RPMI7951 (cell line): ENCODE results near the gene ETHE1. TPM values are rescaled to one million over a fixed set of nuclear protein-coding genes. Genes with fewer than 3 reads are reported as not detected.

Source experiments
- DNase-seq: peaks from one replicate; pipeline ENCODE4 v3.0.0-alpha.2; 2012; ENCODE audit warnings: low read depth
- total RNA-seq: library from RNA; depleted of rRNA; stranded (reverse); fragments of >200 nt; shearing (Covaris generic); gene quantifications from 2 replicates; pipeline ENCODE4 v1.2.3, GENCODE V29; 2014; rRNA removed

The ETHE1 gene
- total RNA-seq, 1 experiment from 2014 or later: 232 TPM

DNA sequence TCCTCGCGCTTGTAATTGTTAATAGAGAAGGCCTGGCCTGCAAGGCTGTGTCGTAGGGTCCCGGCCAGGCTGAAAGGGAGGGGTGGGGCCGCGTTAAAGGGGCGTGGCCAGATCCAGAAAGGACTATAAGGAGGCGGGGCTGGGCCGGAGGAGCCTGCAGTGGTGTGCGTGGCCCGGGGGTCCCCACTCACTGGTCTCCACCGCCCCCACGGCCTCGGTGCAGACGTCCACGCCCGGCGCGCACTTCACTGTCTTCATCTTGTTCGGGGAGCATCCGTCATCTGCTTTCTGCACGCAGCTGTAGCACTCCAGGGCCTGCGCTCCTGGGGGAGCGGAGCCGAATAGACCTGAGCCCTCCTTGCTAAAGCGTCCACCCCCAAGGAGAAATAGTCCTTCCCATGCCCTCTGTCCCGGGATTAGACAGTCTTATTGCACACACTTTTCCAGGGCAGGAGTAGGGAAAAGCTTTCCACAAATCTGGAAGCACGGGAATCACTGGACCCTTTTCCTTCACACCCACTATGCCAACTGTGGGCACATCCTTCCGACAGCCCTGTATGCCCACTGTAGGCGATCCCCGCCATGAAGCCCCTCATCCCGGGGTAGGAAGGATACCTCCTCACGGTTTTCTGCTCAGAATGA lies 62.7 kb downstream of the ETHE1 start:
- no peak for DNase-seq

DNA sequence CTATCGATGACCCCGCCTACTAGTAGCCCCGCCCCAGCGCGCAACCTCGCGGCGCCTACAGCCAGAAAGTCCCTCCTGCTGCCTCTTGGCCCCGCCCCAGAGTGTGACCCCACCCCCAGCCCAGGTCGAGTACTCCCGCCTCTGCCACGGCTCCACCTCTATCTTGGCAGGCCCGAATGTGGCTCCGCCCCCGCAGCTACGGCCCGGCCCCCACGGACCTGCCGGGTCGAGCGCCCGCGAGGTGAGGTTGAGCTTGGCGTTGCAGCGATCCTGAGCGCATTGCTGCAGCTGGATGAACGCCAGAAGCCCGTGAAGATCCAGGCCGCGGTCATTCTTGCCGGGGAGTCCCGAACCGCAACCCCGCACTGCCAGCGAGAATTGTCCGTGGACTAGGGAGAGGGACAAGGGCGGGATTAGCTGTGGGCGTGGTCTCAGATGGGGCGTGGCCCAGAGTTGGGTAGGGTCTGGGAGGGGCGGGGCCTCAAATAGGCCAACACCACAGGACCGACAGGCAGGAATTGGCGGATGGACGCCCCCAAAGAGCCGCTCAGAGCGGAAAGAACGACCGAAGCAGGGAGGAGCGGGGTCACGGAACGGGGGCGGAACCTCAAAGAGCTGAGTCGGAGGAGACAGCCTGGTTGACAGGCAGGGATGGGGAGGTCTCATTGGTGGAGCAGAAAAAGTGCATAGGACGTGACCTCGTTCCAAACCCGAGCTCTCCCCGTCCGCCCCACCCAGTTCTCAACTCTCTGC lies 63.4 kb downstream of the ETHE1 start:
- peak; percentile 94 for DNase-seq

DNA sequence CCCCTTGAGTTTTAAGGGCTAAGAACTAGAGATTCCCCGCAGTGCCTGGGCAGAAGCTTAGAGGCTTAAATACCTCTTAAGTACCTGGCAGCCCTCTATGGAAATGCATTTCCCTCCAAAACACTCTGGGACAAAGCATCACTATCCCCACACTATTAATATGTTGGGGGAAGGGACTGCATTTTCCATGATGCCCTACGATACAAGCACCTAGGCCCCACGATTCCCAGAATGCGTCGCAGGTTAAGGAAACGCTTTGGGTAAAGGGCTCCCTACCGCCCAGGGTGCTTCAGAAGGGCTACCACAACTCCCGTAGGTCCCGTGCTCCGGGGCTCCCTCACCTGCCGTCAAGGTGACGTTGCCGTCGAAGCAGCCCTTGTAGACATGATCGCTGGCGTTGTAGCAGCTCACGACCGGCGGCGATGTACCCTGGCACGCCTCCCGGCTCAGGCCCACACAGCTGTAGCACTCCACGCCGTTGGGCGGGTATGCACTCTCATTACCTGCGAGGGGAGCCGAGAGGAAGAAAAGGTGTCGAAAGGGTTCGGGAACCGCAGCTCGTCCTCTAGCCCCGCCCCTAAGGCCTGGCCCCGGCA lies 64.1 kb downstream of the ETHE1 start:
- no peak for DNase-seq

DNA sequence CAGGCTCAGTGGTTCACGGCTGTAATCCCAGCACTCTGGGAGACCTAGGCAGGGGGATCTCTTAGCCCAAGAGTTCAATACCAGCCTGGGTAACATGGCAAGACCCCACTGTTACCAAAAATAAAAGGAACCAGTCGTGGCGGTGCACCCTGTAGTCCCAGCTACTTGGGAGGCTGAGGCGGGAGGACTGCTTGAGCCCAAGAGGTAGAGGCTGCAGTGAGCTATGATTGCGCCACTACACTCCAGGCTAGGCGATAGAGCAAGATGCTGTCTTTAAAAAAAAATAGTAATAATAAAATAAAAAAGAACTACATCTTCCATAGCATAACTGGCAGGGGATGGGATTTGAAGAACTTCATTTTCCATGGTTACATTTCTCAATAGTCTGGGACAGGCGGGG lies 64.6 kb downstream of the ETHE1 start:
- DNase-seq: no peak

DNA sequence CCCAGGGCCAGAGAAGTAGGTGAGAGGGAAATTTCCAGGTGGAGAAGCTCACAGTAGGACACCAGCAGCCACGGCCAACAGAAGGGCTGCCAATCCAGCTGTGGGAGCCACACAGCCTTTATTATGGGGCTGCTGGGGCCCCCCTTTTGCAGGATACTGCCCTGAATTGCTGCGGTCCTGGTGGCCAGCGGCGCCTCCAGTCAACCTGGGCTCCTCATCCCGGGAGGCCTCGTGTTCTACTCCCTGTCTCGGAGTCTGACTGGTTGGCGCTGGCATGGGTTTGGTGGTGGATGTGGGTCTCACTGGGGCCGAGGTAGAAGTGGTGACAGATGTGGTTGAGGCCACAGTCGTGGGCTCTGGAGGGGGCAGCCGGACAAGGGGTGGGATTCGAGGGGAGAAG lies 65.7 kb downstream of the ETHE1 start:
- no peak for DNase-seq

DNA sequence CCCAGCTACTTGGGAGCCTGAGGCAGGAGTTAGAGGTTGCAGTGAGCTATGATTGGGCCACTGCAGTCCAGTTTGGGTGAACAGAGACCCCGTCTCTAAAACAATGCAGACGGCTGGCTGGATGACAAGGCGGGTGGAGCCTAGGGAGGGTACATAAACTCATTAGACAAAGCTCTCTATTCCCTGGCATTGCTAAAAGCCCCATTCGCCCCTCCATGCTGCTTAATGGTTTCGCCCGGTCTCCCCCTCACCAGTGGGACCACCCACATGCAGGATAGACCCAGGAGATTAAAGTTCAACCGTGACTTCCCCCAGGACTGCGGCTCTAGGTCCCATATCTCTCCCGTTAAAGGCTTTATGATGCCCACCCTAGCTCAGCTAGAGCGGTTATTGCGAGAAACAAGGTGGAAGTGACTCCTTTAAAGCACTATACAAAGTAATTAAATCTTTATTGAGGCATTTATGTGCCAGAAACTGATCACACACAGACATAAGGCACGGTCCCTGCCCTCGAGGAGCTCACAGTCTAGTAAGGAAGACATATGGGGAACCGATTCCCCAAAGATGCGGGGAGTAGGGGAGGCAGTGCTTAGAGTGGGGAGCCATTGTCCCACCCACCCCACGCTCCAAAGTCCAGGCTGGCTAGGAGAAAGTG lies 66.5 kb downstream of the ETHE1 start:
- no peak for DNase-seq

DNA sequence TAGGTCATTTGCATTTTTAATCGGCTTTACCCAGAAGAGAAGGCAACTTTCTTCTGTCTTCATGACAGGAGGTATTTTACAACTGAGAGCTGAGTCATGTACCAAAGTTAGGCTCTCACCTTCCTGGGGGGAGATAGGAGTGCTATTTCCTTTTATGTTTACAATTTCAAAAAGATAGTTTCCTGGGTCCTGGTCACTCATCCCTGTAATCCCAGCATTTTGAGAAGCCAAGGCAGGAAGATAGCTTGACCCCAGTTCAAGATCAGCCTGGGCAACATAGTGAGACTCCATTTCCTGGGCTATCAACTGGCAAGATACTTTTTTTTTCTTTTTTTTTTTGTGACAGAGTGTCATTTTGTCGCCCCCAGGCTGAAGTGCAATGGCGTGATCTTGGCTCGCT lies 69.2 kb downstream of the ETHE1 start:
- DNase-seq: no peak

Other genes with a start within 250 kb of the ETHE1 start
- not detected in 2 replicates for gene CD177, start 173.5 kb downstream of the ETHE1 start, total RNA-seq
- gene TEX101, start 112.3 kb downstream of the ETHE1 start, total RNA-seq: not detected in 2 replicates
- 1.3 and 1.8 TPM in 2 replicates for gene LYPD3, start 61.6 kb downstream of the ETHE1 start, total RNA-seq
- 12.1 and 12.8 TPM in 2 replicates for gene PHLDB3, start 22.5 kb downstream of the ETHE1 start, total RNA-seq
- gene ZNF575, start 6.0 kb upstream of the ETHE1 start, total RNA-seq: 0.20 TPM in 1 of 2 replicates, not detected in the other
- gene XRCC1, start 48.3 kb upstream of the ETHE1 start, total RNA-seq: 36.7 and 42.7 TPM in 2 replicates
- 2.8 and 3.8 TPM in 2 replicates for gene PINLYP, start 48.6 kb upstream of the ETHE1 start, total RNA-seq
- 11.9 and 16.4 TPM in 2 replicates for gene IRGQ, start 68.9 kb upstream of the ETHE1 start, total RNA-seq
- gene ZNF576, start 69.4 kb upstream of the ETHE1 start, total RNA-seq: 13.1 and 18.9 TPM in 2 replicates
- 0.10 and 0.12 TPM in 2 replicates for gene SRRM5, start 84.9 kb upstream of the ETHE1 start, total RNA-seq
- 49.5 and 62.6 TPM in 2 replicates for gene ZNF428, start 92.4 kb upstream of the ETHE1 start, total RNA-seq
- 2.5 and 3.8 TPM in 2 replicates for gene CADM4, start 112.6 kb upstream of the ETHE1 start, total RNA-seq
- gene PLAUR, start 143.0 kb upstream of the ETHE1 start, total RNA-seq: 426 and 458 TPM in 2 replicates
- gene IRGC, start 188.9 kb upstream of the ETHE1 start, total RNA-seq: not detected in 2 replicates
- 17.0 and 39.3 TPM in 2 replicates for gene SMG9, start 227.8 kb upstream of the ETHE1 start, total RNA-seq